Measurements from ENCODE around the gene NCCRP1.

GRCh38 chr19:39195755-39196154, 1.0 kb upstream of the NCCRP1 start:
- TF ChIP-seq EP300 (IDR thresholded peaks at IDR 0.05; ENCODE audit: borderline replicate concordance in 1 of 2, control insufficient read depth in 1 of 2, low read depth in 2 of 2, low read length in 2 of 2) (no peak), CTCF (IDR thresholded peaks at IDR 0.05 in 2 of 3, conservative IDR thresholded peaks at IDR 0.05 in 1 of 3; ENCODE audit: control insufficient read depth in 2 of 3, extremely low read depth in 1 of 3, insufficient read depth in 1 of 3, low read depth in 3 of 3, low read length in 3 of 3) (no peak), REST (IDR thresholded peaks at IDR 0.05; ENCODE audit: low read depth, low read length) (no peak), ATF2 (IDR thresholded peaks at IDR 0.05; ENCODE audit: low read length) (no peak), ESRRA (IDR thresholded peaks at IDR 0.05; ENCODE audit: low read length) (no peak), NFYB (IDR thresholded peaks at IDR 0.05; ENCODE audit: insufficient read depth, low read depth, low read length) (no peak), USF1 (IDR thresholded peaks at IDR 0.05; ENCODE audit: borderline replicate concordance, extremely low read length, insufficient read depth, low read depth, low read length) (no peak), ZBTB33 (IDR thresholded peaks at IDR 0.05) (no peak), CHD2 (IDR thresholded peaks at IDR 0.05; ENCODE audit: borderline replicate concordance, low read depth, low read length) (no peak), RFX5 (IDR thresholded peaks at IDR 0.05; ENCODE audit: low read depth, low read length) (no peak), EZH2 (IDR thresholded peaks at IDR 0.05; ENCODE audit: borderline replicate concordance, control insufficient read depth, low read depth, low read length) (no peak), BCL11A (IDR thresholded peaks at IDR 0.05; ENCODE audit: low read depth, low read length) (no peak), POLR2AphosphoS5 (IDR thresholded peaks at IDR 0.05; ENCODE audit: low read length) (no peak), NBN (IDR thresholded peaks at IDR 0.05) (no peak)

Measured in GM12878 (cell line).